Stomach (tissue), 4 donors: ENCODE results near the gene DGKD.

Source experiments
- CTCF ChIP-seq, 7 experiments: fragments of 450-650 bp in 4 of 7; fragments of 200-600 bp in 3 of 7; sonication (generic) in 3 of 7; IDR thresholded peaks; one replicate each; pipeline ENCODE4 v1.5.1; 2016 to 2019; ENCODE audit warnings: antibody characterized with exemption in 7 of 7, control low read depth in 2 of 7, mild to moderate bottlenecking in 1 of 7
- POLR2A ChIP-seq, 4 donors: fragments of 450-650 bp; IDR thresholded peaks; one replicate each; pipeline ENCODE4 v1.6.1; 2016; ENCODE audit warnings: antibody characterized with exemption in 4 of 4, control low read depth in 2 of 4, mild to moderate bottlenecking in 1 of 4, moderate library complexity in 1 of 4

- TF ChIP-seq POLR2A (IDR thresholded peaks at IDR 0.05) (no peak), CTCF (IDR thresholded peaks at IDR 0.05) (no peak)
Observed at GRCh38 chr2:233338046-233338445, 16.2 kb upstream of the DGKD start.
